DND-41 (cell line): ENCODE measurements around the gene EPHB3.

Experiments used
- ATAC-seq: fragments of 200-7000 bp; cut with Tn5 transposase; 3 replicates; pipeline ENCODE4 v1.9.1; 2021; ENCODE audit warnings: low read depth; ENCODE audit not compliant: insufficient read depth
- DNase-seq: peaks from one replicate; pipeline ENCODE4 v3.0.0-alpha.2; 2020
- H2AFZ ChIP-seq: 2 replicates; pipeline ENCODE4 v1.6.0; 2012; ENCODE audit warnings: low read depth, low read length
- H3K27ac ChIP-seq: 2 replicates; pipeline ENCODE4 v1.5.1; 2012; ENCODE audit warnings: low read length, inconsistent platforms
- H3K27me3 ChIP-seq: fragments of 200-600 bp; sonication (generic); 2 replicates; pipeline ENCODE4 v1.6.0; 2012; ENCODE audit warnings: low read length, mild to moderate bottlenecking, inconsistent platforms; ENCODE audit not compliant: insufficient read depth, poor library complexity
- H3K36me3 ChIP-seq: 2 replicates; pipeline ENCODE4 v1.5.1; 2012; ENCODE audit warnings: low read length, inconsistent platforms; ENCODE audit not compliant: insufficient read depth
- H3K4me1 ChIP-seq: 2 replicates; pipeline ENCODE4 v1.5.1; 2012; ENCODE audit warnings: mild to moderate bottlenecking, low read length; ENCODE audit not compliant: insufficient read depth
- H3K4me2 ChIP-seq: 2 replicates; pipeline ENCODE4 v1.6.0; 2012; ENCODE audit warnings: mild to moderate bottlenecking, moderate library complexity, low read length, inconsistent platforms; ENCODE audit not compliant: insufficient read depth
- H3K4me3 ChIP-seq, 2 experiments: fragments of 200-600 bp in 1 of 2; shearing (Covaris generic) in 1 of 2; 2 replicates each; pipeline ENCODE4 v1.5.1; 2012 to 2016; ENCODE audit warnings: inconsistent platforms in 2 of 2, low read length in 2 of 2, mild to moderate bottlenecking in 2 of 2, low read depth in 1 of 2, moderate library complexity in 1 of 2
- H3K79me2 ChIP-seq: 2 replicates; pipeline ENCODE4 v1.6.0; 2012; ENCODE audit warnings: low read length, inconsistent platforms; ENCODE audit not compliant: insufficient read depth
- H3K9ac ChIP-seq: 2 replicates; pipeline ENCODE4 v1.6.0; 2012; ENCODE audit warnings: low read depth, mild to moderate bottlenecking, inconsistent platforms, low read length, moderate library complexity
- H3K9me3 ChIP-seq: 2 replicates; pipeline ENCODE4 v1.5.1; 2012; ENCODE audit warnings: low read length, moderate library complexity, mild to moderate bottlenecking, inconsistent platforms; ENCODE audit not compliant: insufficient read depth, severe bottlenecking
- H4K20me1 ChIP-seq: 2 replicates; pipeline ENCODE4 v1.6.0; 2012; ENCODE audit warnings: low read length; ENCODE audit not compliant: insufficient read depth
- CTCF ChIP-seq: IDR thresholded peaks from 2 replicates; pipeline ENCODE4 v1.5.1; 2012; ENCODE audit warnings: borderline replicate concordance, low read length, moderate library complexity, mild to moderate bottlenecking; ENCODE audit not compliant: poor library complexity, severe bottlenecking; ENCODE audit errors: extremely low read depth
- EZH2 ChIP-seq: IDR thresholded peaks from 3 replicates; pipeline ENCODE4 v1.6.1; 2012; ENCODE audit warnings: borderline replicate concordance, low read depth, mild to moderate bottlenecking, moderate library complexity, low read length, inconsistent platforms; ENCODE audit not compliant: severe bottlenecking

Gene EPHB3

GRCh38 chr3:184575701-184576100, 14.1 kb downstream of the EPHB3 start:
- Histone ChIP-seq H4K20me1 (peaks cover 9% of the 10 kb centered on the region; the same call in 1 of the 2 replicates), H3K79me2 (no peaks in the 10 kb centered on the region), H3K27me3 (no peaks in the 10 kb centered on the region), H3K4me2 (no peak overlapping the region), H3K4me3 (no peak overlapping the region), H2AFZ (no peak overlapping the region), H3K9ac (no peak overlapping the region), H3K36me3 (no peaks in the 10 kb centered on the region), H3K9me3 (no peaks in the 10 kb centered on the region), H3K4me1 (no peaks in the 10 kb centered on the region), H3K27ac (no peak overlapping the region)
- DNase-seq (no peak), ATAC-seq (no peak)
- TF ChIP-seq CTCF = no peak
- no peak for TF ChIP-seq EZH2

DNA sequence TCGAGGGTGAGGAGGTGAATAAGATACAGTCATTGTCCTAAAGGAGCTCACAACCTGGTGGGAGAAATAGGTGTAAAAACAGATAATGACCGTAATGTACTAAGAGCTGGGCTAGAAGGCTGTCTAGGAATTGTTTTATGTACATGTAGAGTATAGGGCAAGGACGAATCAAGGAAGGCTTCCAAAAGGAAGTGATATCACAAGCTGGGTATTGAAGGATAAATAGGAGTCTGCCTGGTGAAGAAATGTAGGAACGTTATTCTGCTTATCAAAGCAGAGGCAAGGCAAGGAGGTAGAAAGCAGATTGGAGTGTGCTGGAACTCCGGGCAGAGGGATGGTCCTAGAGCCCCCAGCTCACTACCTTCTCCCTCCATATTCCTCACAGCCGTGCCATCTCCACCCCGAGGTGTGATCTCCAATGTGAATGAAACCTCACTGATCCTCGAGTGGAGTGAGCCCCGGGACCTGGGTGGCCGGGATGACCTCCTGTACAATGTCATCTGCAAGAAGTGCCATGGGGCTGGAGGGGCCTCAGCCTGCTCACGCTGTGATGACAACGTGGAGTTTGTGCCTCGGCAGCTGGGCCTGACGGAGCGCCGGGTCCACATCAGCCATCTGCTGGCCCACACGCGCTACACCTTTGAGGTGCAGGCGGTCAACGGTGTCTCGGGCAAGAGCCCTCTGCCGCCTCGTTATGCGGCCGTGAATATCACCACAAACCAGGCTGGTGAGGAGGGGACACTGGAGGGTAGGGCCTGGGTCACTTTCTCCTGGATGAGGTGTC, 15.1 kb downstream of the EPHB3 start:
- H3K9ac ChIP-seq = no peak overlapping the region
- no peak for ATAC-seq

DNA sequence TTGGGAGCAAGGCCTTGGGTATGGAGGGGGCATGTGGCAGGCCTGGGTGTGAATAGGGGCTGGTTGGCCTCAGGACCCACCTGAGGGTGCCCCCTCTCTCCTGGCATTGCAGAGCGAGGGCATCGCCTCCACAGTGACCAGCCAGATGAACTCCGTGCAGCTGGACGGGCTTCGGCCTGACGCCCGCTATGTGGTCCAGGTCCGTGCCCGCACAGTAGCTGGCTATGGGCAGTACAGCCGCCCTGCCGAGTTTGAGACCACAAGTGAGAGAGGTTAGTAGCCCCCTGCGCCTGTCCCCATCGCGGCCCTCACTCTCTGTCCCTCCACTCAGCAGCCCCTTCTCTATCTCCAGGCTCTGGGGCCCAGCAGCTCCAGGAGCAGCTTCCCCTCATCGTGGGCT, 16.0 kb downstream of the EPHB3 start:
- H3K9me3 ChIP-seq = no peaks in the 10 kb centered on the region
- H3K27me3 ChIP-seq = no peaks in the 10 kb centered on the region
- DNase-seq = no peak
- H3K27ac ChIP-seq = no peak overlapping the region
- peaks cover 5% of the 10 kb centered on the region; the same call in 1 of the 2 replicates for H4K20me1 ChIP-seq
- no peak for TF ChIP-seq EZH2
- TF ChIP-seq CTCF = no peak
- no peak overlapping the region for H3K4me2 ChIP-seq
- no peak overlapping the region for H2AFZ ChIP-seq
- H3K4me3 ChIP-seq = no peak overlapping the region
- no peak for ATAC-seq
- no peak overlapping the region for H3K9ac ChIP-seq
- no peaks in the 10 kb centered on the region for H3K36me3 ChIP-seq
- H3K79me2 ChIP-seq = no peaks in the 10 kb centered on the region
- no peaks in the 10 kb centered on the region for H3K4me1 ChIP-seq

More for the DNA sequence above, 15.1 kb downstream of the EPHB3 start:
- Histone ChIP-seq H2AFZ (no peak overlapping the region), H3K4me2 (no peak overlapping the region), H3K27ac (no peak overlapping the region), H3K27me3 (no peaks in the 10 kb centered on the region), H4K20me1 (peaks cover 9% of the 10 kb centered on the region; the same call in 1 of the 2 replicates), H3K36me3 (no peaks in the 10 kb centered on the region), H3K9me3 (no peaks in the 10 kb centered on the region), H3K4me3 (no peak overlapping the region), H3K4me1 (no peaks in the 10 kb centered on the region), H3K79me2 (no peaks in the 10 kb centered on the region)
- no peak for TF ChIP-seq EZH2
- TF ChIP-seq CTCF = no peak
- no peak for DNase-seq

DNA sequence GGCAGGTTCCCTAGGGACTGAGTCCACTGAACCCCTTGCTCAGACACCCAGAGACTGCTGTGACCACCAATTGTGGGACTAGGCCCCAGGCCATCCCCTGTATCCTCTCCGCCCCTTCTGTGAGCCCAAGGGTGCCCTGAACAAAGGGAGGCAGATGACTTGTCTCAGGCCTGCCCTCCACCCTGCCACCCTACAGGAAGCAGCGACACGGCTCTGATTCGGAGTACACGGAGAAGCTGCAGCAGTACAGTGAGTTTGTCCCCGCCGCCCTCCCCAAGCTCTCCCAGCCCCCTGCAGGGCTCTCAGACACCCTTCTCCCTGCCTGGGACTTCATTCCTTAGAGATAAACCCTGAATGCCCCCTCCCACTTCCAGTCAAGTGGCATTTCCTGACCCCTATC, 16.6 kb downstream of the EPHB3 start:
- no peak overlapping the region for H3K27ac ChIP-seq
- no peak for ATAC-seq
- no peaks in the 10 kb centered on the region for H3K27me3 ChIP-seq
- H3K9me3 ChIP-seq = no peaks in the 10 kb centered on the region
- 0 out of 2 replicates have a peak, but pooled peaks cover 4% of the 10 kb centered on the region for H4K20me1 ChIP-seq
- H3K4me3 ChIP-seq = no peak overlapping the region
- no peaks in the 10 kb centered on the region for H3K36me3 ChIP-seq
- no peak overlapping the region for H3K4me2 ChIP-seq
- no peaks in the 10 kb centered on the region for H3K4me1 ChIP-seq
- no peak for DNase-seq
- no peak overlapping the region for H2AFZ ChIP-seq
- no peaks in the 10 kb centered on the region for H3K79me2 ChIP-seq
- no peak overlapping the region for H3K9ac ChIP-seq
- TF ChIP-seq EZH2 (no peak), CTCF (no peak)
